ENCODE results near the gene KLHL29. TPM values are rescaled to one million over a fixed set of nuclear protein-coding genes. Genes with fewer than 3 reads are reported as not detected.

The KLHL29 gene
- total and polyA plus RNA-seq, 2 experiments from 2014 or later = 1.5 to 6.5 TPM

DNA sequence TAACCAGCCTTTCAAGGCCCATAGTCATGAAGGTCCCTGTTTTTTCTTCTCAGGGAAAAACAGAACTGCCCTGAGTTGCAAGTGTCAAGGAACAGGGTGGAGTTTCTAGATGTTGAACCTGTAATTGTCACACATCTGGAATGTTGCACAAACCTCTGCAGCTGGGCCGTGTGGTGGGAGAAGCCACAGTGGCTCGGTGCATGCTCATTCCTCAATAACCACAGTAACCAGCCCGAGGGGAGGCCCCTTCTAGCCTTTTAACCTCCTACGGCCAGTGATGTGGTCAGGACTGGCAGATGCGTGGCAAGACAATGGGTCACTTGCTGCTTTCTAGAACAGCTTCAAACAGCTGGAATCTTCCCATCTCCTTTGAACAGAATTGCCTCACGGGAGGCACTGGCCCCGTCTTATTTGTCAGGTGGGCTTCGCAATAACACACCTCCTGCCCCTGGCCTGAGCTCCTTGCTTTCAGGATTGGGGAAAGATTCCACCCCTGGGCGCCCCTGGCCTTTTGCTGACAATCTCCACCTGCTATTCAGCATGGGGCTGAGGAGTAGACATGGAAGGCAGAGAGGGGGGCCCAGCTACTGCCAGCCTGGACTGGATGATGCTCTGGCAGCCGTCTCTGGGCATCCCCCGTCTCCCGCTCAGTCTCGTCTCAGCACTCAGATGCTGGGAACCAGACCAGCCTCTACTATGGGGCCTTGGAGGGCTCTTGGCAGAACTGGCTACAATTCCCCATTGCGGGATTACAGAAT, 102.9 kb downstream of the KLHL29 start (continued):
- no peak for TF ChIP-seq ZNF462 (CRISPR knock-in tag; IDR thresholded peaks at IDR 0.05)
- no peak for TF ChIP-seq ZNF331 (CRISPR knock-in tag; IDR thresholded peaks at IDR 0.05; ENCODE audit: low read depth)

DNA sequence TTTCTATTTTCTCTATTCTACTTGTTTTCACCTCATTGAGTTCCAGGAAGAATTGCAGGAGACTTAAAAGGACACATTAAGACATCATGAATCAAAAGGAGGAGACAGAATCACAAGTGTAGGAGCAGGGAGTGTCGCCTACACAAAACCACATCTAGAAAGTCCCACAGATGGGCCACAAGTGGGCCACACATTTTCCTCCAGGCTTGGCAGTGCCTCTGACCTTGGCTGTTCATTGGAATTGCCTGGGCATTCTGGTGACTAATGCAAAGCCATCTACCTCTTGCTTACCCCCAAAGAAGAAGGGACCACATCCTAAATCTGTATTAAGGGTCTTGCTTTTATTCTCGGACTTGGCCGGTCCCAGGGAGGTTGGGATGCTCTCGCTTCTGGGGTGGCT, 103.6 kb downstream of the KLHL29 start:
- H3F3A ChIP-seq (replicated peaks; ENCODE audit: low read depth) = no peaks in the 10 kb centered on the region
- no peaks in the 10 kb centered on the region for H3K36me3 ChIP-seq (ENCODE audit: insufficient read depth)
- TF ChIP-seq ETS1 (IDR thresholded peaks at IDR 0.05) (no peak), EZH2 (IDR thresholded peaks at IDR 0.05; ENCODE audit: low read depth, unreplicated experiment) (no peak), STAT1 (IDR thresholded peaks at IDR 0.05; ENCODE audit: unreplicated experiment) (no peak), EZH2phosphoT487 (IDR thresholded peaks at IDR 0.05; ENCODE audit: unreplicated experiment) (no peak)
- no peaks in the 10 kb centered on the region for H3K27me3 ChIP-seq (ENCODE audit: insufficient read depth)
- DNase-seq (ENCODE audit: low spot score) (no peak), ATAC-seq (no peak)
- 0 out of 2 replicates have a peak, but pooled peaks cover 4% of the 10 kb centered on the region for H3K4me1 ChIP-seq (ENCODE audit: insufficient read depth)
- H3K9me2 ChIP-seq (ENCODE audit: insufficient read depth) = no peaks in the 10 kb centered on the region
- peaks cover 8% of the 10 kb centered on the region for H3K27me3 Mint-ChIP-seq (ENCODE audit: insufficient read depth, low read depth, poor library complexity)
- no peaks in the 10 kb centered on the region for H3K9me3 Mint-ChIP-seq
- H3K4me2 ChIP-seq = no peak overlapping the region
- H3K27ac ChIP-seq (ENCODE audit: low read depth) = no peak overlapping the region
- H3K27ac Mint-ChIP-seq = no peak overlapping the region
- H3K4me3 Mint-ChIP-seq = no peak overlapping the region
- H4K20me1 ChIP-seq (replicated peaks; ENCODE audit: insufficient read depth) = no peaks in the 10 kb centered on the region
- H3K4me1 Mint-ChIP-seq = peaks cover 18% of the 10 kb centered on the region
- no peaks in the 10 kb centered on the region for H3K79me2 ChIP-seq (replicated peaks; ENCODE audit: insufficient read depth)
- no peak overlapping the region for H3K4me3 ChIP-seq
- no peaks in the 10 kb centered on the region for H3K36me3 Mint-ChIP-seq (ENCODE audit: low read depth)
- H2AFZ ChIP-seq = no peak overlapping the region
